GM10248 (cell line): ENCODE measurements around the gene C1QTNF4.

ENCODE experiments used
- CTCF ChIA-PET: fragments of 300-600 bp; sonication (Branson Sonifier 250); formaldehyde crosslinking; extraction: SDS; loops from one replicate; lab custom pipeline; 2021; ENCODE audit warnings: antibody characterized with exemption; lab: Yijun Ruan, JAX
- POLR2A ChIA-PET: fragments of 350-650 bp; sonication (Branson Sonifier 250); formaldehyde crosslinking; extraction: SDS; loops from one replicate; lab custom pipeline; 2020; ENCODE audit warnings: antibody characterized with exemption; lab: Yijun Ruan, JAX
- DNase-seq: peaks from one replicate; pipeline ENCODE4 v3.0.0; 2012; ENCODE audit errors: extremely low spot score
- TF ChIP-seq, protein P1 (sequence below): IDR thresholded peaks from 2 replicates; pipeline ENCODE4 v1.5.1; 2012; ENCODE audit warnings: mild to moderate bottlenecking, low read depth; ENCODE audit errors: extremely low read depth, missing control alignments, control extremely low read depth

C1QTNF4 gene

DNA sequence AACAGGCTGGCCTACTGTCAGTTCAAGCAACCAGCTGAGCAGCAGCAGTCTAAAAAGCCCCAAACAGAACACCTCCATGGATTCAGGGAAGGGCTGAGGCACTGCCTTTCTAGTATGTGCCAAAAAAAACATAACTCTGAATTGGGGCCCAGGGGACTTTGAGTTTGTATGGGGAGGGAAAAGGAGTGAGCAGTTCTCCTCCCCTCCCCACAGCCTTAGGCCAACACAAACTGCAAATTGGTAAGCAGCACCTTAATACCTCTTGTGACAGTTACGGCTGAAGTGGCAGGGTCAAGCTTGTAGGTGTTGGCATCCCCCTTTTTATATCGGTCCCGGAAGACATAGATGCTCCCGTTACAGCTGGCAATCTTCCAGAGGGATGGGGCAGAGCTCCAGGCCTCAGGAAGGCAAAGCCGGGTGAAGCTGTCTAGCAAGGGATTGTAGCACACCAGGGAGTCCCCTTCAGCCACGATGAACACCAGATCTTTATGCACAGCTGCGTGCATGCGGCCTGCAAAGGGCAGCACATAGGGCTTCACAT is 21.4 kb downstream of the C1QTNF4 start:
- ChIA-PET CTCF (interaction anchor here (1.0 to 2.0 kb wide), 3 partner anchors 12 to 179 kb away, joined by 3 to 4 read pairs (median 4); partner anchors contain the start of gene CELF1), POLR2A (no interaction called here)
- TF ChIP-seq, protein P1, sequence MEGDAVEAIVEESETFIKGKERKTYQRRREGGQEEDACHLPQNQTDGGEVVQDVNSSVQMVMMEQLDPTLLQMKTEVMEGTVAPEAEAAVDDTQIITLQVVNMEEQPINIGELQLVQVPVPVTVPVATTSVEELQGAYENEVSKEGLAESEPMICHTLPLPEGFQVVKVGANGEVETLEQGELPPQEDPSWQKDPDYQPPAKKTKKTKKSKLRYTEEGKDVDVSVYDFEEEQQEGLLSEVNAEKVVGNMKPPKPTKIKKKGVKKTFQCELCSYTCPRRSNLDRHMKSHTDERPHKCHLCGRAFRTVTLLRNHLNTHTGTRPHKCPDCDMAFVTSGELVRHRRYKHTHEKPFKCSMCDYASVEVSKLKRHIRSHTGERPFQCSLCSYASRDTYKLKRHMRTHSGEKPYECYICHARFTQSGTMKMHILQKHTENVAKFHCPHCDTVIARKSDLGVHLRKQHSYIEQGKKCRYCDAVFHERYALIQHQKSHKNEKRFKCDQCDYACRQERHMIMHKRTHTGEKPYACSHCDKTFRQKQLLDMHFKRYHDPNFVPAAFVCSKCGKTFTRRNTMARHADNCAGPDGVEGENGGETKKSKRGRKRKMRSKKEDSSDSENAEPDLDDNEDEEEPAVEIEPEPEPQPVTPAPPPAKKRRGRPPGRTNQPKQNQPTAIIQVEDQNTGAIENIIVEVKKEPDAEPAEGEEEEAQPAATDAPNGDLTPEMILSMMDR = no peak
- DNase-seq = no peak

DNA sequence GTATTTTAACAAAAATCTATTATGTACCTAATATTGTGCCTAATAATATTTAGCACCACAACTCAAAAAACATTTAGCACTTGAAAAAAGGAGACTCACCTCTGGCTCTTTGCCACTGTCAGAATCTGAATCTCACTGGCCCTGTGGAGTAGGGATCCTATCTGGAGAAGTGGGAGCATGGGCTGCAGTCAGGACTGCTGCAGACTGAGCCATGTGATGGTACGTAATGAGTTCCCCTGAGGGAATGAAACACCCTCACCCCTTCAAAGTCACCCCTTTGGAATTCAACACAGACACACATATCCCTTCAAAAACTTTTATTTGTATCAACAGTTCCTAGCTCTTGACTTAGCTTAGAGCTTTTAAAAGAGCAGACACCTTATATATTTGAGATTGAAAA is 22.3 kb downstream of the C1QTNF4 start:
- ChIA-PET CTCF (interaction anchor here (1.0 to 1.4 kb wide), 2 partner anchors 19 to 38 kb away, joined by 4 read pairs; partner anchors contain the start of gene CELF1), POLR2A (no interaction called here)
- TF ChIP-seq, protein P1 = no peak
- DNase-seq = no peak

DNA sequence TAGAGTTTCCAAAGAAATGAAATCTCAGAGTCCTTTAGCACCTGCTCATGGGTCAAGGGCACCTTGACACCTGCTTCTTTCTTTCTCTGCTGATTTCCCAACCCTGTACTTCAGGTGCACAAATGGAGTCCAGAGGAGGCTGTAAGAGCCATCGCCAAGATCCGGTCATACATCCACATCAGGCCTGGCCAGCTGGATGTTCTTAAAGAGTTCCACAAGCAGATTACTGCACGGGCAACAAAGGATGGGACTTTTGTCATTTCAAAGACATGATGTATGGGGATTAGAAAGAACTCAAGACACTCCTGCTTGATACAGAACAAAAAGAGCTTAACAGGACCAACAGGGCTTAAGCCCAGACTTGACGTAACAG is 22.9 kb downstream of the C1QTNF4 start:
- TF ChIP-seq, protein P1 = no peak
- CTCF ChIA-PET = interaction anchor here (1.4 kb wide), 1 partner anchor 37 kb away, joined by 4 read pairs; no protein-coding TSS in a partner anchor
- POLR2A ChIA-PET = no interaction called here

DNA sequence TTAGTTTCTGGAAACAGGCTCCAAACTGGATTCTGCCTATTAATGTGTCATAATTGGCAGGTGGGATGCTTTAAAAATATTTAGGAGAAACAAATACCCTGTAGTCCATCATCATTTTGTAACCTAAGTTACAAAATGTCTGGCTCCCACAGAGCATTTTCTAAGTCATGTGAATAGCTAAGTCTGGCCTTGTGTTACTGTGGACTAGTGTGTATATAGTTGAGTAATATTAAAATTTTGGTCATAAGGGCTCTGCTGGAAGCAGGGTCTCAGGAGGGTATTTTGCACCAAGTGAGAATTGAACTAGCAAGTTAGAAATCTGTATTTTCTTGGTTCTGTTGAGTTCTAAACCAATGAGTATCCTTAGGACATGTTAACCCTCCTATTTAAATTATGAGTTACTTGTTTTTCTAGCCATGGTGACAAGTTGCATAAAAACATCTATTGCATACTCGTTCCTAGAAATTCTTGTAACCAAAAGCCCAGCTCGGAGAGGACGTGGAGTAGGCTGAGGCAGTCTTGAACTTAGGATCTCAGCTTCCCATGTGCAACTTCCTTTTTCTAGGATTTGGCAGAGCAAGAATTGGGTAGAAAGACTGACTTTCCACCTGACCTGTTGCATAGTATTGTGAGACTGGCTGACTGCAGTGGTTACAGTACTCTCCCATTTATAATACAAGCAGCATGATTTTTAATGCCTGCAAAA is 23.4 kb downstream of the C1QTNF4 start:
- ChIA-PET POLR2A (interaction anchor here (0.6 kb wide), 1 partner anchor 371 kb away, joined by 3 read pairs; no protein-coding TSS in a partner anchor), CTCF (interaction anchor here (0.9 to 1.4 kb wide), 2 partner anchors 17 to 37 kb away, joined by 4 to 5 read pairs; no protein-coding TSS in a partner anchor)
- DNase-seq = no peak
- TF ChIP-seq, protein P1 = no peak

More for the DNA sequence above, 22.9 kb downstream of the C1QTNF4 start:
- no peak for DNase-seq

DNA sequence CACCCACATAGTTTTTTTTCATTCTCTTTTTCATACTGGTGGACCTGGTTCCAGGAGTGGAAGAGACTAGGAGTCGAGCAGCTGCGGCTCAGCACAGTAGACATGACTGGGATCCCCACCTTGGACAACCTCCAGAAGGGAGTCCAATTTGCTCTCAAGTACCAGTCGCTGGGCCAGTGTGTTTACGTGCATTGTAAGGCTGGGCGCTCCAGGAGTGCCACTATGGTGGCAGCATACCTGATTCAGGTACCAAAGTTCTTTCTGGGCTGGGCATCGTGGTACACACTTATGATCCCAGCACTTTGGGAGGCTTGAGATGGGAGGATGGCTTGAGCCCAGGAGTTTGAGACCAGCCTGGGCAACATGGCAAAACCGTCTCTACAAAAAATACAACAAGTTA is 24.6 kb downstream of the C1QTNF4 start:
- TF ChIP-seq, protein P1 = no peak
- DNase-seq = no peak
- ChIA-PET CTCF (interaction anchor here (0.9 kb wide), 1 partner anchor 16 kb away, joined by 5 read pairs; no protein-coding TSS in a partner anchor), POLR2A (interaction anchor here (0.7 kb wide), 1 partner anchor 254 kb away, joined by 4 read pairs; no protein-coding TSS in a partner anchor)

DNA sequence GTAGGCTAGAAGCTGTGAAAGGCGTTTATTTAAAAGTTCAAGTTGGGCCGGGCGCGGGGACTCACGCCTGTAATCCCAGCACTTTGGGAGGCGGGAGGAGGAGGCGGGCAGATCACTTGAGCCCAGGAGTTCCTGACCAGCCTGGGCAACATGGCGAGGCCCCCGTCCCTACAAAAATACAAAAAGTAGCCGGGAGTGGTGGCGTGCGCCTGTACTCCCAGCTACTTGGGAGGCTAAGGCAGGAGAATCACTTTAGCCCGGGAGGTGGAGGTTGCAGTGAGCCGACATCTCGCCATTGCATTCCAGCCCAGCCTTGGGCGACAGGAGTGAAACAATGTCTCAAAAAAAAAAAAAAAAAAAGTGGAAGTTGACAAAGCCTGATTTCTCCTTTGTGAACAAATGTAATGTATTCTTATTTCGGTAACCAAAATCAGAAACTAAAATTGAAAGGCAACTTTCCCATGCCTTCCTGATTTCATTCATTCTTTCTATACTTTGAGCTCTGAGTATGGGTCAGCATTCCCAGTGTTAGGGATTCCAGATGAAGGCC is 28.0 kb downstream of the C1QTNF4 start:
- CTCF ChIA-PET = interaction anchor here (1.0 to 5.4 kb wide), 2 partner anchors 11 to 12 kb away, joined by 6 to 43 read pairs; partner anchors contain the start of genes CELF1, KBTBD4 and NDUFS3
- DNase-seq = no peak

More for the DNA sequence above, 28.0 kb downstream of the C1QTNF4 start:
- POLR2A ChIA-PET = no interaction called here
- TF ChIP-seq, protein P1 = no peak
